Small intestine (tissue), 7 donors: ENCODE measurements around the gene SYF2. TPM values are rescaled to one million over a fixed set of nuclear protein-coding genes. Genes with fewer than 3 reads are reported as not detected.

Experiments used
- DNase-seq, 2 donors: peaks; one replicate each; pipeline versions ENCODE4 v3.0.0 to v3.0.0-alpha.2; 2013
- FAIRE-seq: peaks from 2 replicates; lab custom pipeline; 2012; peaks lifted over from hg19 to GRCh38; lab: Jason Lieb, UNC
- H3K27ac ChIP-seq, 3 donors: one replicate each; pipeline ENCODE4 v1.5.1; 2013; ENCODE audit warnings: low read length in 2 of 3, mild to moderate bottlenecking in 2 of 3, control low read depth in 1 of 3, inconsistent platforms in 1 of 3, low read depth in 1 of 3, moderate library complexity in 1 of 3
- H3K27me3 ChIP-seq, 3 donors: one replicate each; pipeline ENCODE4 v1.6.1; 2013; ENCODE audit warnings: low read length in 3 of 3, inconsistent platforms in 1 of 3; ENCODE audit not compliant: control insufficient read depth in 3 of 3, insufficient read depth in 3 of 3
- H3K36me3 ChIP-seq, 3 donors: one replicate each; pipeline ENCODE4 v1.6.1; 2013; ENCODE audit warnings: low read length in 3 of 3, inconsistent platforms in 1 of 3, low read depth in 1 of 3, mild to moderate bottlenecking in 1 of 3, moderate library complexity in 1 of 3; ENCODE audit not compliant: control insufficient read depth in 3 of 3, insufficient read depth in 2 of 3
- H3K4me1 ChIP-seq, 3 donors: one replicate each; pipeline ENCODE4 v1.6.1; 2013; ENCODE audit warnings: low read length in 2 of 3, inconsistent platforms in 1 of 3, low read depth in 1 of 3, mild to moderate bottlenecking in 1 of 3, moderate library complexity in 1 of 3; ENCODE audit not compliant: control insufficient read depth in 3 of 3, insufficient read depth in 2 of 3
- H3K4me3 ChIP-seq, 3 donors: one replicate each; pipeline ENCODE4 v1.5.1; 2013; ENCODE audit warnings: low read length in 3 of 3, control low read depth in 1 of 3, inconsistent platforms in 1 of 3, low read depth in 1 of 3, mild to moderate bottlenecking in 1 of 3, moderate library complexity in 1 of 3
- H3K9me3 ChIP-seq, 2 donors: one replicate each; pipeline ENCODE4 v1.6.1; 2013; ENCODE audit warnings: low read depth in 1 of 2, low read length in 1 of 2; ENCODE audit not compliant: control insufficient read depth in 2 of 2, insufficient read depth in 1 of 2
- WGBS, 3 donors: extraction: QIAGEN DNeasy Blood & Tissue Kit; methylation state at CpG; one replicate each; pipeline ENCODE4 v1.1.7; 2013; 5-methylcytosine and 5-hydroxymethylcytosine counted together
- polyA plus RNA-seq, 4 donors: library from polyadenylated mRNA; stranded (reverse) in 3 of 4; unstranded in 1 of 4; fragments of 200-250 nt in 3 of 4; fragments of 120-200 nt in 1 of 4; gene quantifications; one replicate each; pipeline versions ENCODE4 v1.2.1 to v1.2.3, GENCODE V29; 2013
- donor health status: healthy with polysubstance abuse.
- donor health status: control.
- donor health status: control.
- donor health status: Bipolar disorder and iron deficiency.
- donor health status: healthy.

The SYF2 gene
- polyA plus RNA-seq, 4 donors, result 68.6 to 136 (median 93.1) TPM

DNA sequence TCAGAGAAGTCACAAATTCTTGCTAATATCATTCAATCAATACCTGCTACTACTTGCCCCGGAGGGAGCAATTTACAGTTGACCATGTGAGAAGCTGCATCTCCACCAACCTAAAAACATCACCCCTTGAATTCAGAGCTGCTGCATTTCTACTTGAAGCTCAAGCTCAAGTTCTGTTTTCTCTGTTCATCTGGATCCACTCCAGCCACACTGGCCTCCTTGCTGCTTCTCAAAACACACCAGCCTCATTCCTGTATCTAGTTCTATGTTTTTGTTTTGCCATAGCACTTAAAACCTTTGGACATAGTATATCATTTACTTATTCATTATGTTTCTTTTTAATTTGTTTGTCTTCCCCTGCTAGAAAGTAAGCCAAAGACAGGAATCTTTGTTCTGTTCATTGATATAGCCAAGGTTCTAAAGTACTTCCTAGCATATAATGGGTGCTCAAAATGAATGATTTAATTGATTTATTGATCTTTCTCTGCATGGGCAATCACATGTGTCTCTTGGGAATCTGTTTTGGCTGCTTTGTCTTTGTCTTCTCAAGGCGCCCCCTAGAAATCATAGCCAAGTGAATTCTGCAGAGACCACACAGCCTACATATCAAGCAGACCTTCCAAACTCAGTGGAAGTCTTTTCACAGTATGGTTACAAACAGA lies 23.6 kb downstream of the SYF2 start:
- 24 to 55% (median 31%) methylated on average over 2 of the region's 2 CpGs for WGBS, 3 donors
- no peak overlapping the region for H3K4me3 ChIP-seq
- H3K27me3 ChIP-seq, result no peaks in the 10 kb centered on the region
- DNase-seq, result peak in 1 of 2 donors; percentile 5
- H3K36me3 ChIP-seq, result no peaks in the 10 kb centered on the region
- peaks cover 0 to 25% (median 4%) of the 10 kb centered on the region in 3 donors for H3K4me1 ChIP-seq
- H3K27ac ChIP-seq, result no peak overlapping the region
- no peak for FAIRE-seq
- H3K9me3 ChIP-seq, result no peaks in the 10 kb centered on the region

DNA sequence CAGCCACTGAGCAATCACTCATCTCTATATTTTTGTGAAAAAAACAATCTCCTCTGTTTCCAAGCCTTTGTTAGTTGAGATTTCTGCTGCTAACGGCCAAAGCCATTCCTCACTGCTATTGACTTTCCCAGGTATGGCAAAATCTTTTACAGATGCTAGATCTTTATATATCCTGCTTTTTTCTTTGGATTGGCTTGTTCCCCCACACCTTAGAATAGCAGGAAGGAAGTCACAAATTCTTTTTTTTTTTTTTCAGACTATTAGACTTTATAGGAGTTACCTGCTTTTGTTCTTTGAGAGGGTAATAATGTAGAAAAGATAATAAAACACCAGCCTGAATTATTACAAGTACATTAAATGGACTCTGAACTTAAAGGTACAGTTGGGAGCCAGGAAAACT lies 24.2 kb downstream of the SYF2 start:
- Histone ChIP-seq H3K9me3 (no peaks in the 10 kb centered on the region), H3K27me3 (no peaks in the 10 kb centered on the region), H3K4me3 (no peak overlapping the region), H3K36me3 (no peaks in the 10 kb centered on the region), H3K4me1 (peaks cover 0 to 25% (median 4%) of the 10 kb centered on the region in 3 donors), H3K27ac (peak overlapping the region in 2 of 3 donors; percentile 71 to 75)
- no peak for FAIRE-seq
- peak; percentile 18 to 45 for DNase-seq
- 17 to 59% (median 31%) methylated on average over 1 of the region's 1 CpG for WGBS, 3 donors

DNA sequence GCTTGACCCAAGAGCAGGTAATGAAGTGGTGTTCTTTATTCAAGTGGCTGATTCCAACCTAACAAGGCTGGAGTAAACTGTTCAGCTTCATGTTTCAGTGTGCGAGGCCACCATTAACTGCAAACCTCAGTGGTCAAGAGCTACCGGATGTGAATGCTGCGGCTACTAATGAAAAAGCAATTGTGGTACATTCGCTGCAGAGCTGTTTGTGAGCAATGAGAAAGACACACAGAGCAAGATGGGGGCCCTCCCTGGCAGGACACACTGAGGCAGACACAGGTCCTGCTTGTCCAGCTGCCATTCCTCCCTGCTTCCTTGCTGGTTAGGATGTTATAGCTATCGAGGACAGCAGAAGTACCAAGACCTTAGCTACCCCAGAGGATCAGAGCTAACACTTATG lies 26.1 kb downstream of the SYF2 start:
- no peak overlapping the region for H3K4me3 ChIP-seq
- H3K36me3 ChIP-seq, result no peaks in the 10 kb centered on the region
- H3K4me1 ChIP-seq, result peaks cover 0 to 25% (median 4%) of the 10 kb centered on the region in 3 donors
- DNase-seq (no peak), FAIRE-seq (no peak)
- H3K27me3 ChIP-seq, result no peaks in the 10 kb centered on the region
- no peak overlapping the region for H3K27ac ChIP-seq
- 84 to 91% (median 91%) methylated on average over 5 of the region's 5 CpGs for WGBS, 3 donors
- H3K9me3 ChIP-seq, result no peaks in the 10 kb centered on the region

DNA sequence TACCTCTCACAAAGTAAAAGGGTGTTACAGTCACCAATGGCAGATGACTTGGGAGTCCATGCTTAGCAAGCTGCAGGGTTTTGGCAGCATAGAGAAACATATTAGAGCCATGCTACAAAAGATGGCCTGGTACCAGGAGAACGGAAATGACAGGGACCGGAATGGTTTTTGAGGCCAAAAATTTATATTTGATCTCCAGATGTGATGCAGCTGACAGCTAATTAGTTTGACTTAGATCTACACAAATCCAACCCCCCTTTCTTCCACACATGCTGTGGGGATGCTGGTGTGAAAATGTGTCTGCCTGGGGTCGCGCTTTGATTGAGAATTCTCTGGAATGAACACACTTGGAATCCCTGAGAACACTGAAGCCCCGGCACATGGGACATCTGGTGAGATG lies 26.5 kb downstream of the SYF2 start:
- 74 to 92% (median 85%) methylated on average over 5 of the region's 5 CpGs for WGBS, 3 donors
- H3K36me3 ChIP-seq, result no peaks in the 10 kb centered on the region
- no peak overlapping the region for H3K4me3 ChIP-seq
- no peaks in the 10 kb centered on the region for H3K9me3 ChIP-seq
- no peak overlapping the region for H3K27ac ChIP-seq
- no peaks in the 10 kb centered on the region for H3K27me3 ChIP-seq
- peaks cover 0 to 23% (median 4%) of the 10 kb centered on the region in 3 donors for H3K4me1 ChIP-seq
- FAIRE-seq (no peak), DNase-seq (no peak)

DNA sequence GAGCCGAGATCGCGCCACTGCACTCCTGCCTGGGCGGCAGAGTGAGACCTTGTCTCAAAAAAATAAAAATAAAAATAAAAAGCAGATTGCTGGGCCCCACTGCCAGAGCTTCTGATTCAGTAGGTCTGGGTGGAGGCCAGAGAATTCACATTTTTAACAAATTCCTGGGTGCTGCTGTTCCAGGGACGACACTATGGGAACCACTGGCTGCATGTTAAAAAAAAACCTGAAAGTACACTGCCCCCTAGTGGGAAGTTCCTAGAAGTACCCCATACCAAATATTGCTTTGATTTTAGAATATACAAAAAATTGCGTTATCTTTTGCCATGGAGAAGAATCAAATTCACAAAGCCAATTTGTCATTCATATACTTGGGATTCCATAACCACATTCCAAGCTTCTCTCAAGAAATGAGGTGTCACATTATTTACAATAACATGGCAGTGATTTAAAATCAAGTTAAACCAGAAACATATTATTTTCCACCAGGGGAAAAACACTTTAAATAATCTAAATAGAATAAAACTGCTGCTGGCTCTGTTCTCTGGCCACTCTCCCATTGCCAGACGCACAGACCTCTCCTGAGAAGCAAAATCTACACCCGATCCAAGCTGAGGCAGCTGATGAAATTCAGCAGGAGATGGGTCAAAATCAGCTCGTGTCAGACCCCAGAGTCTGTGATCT lies 27.4 kb downstream of the SYF2 start:
- WGBS, 3 donors, result 60 to 64% (median 60%) methylated on average over 9 of the region's 9 CpGs
- no peak for FAIRE-seq
- Histone ChIP-seq H3K9me3 (no peaks in the 10 kb centered on the region), H3K4me1 (peaks cover 0 to 18% (median 4%) of the 10 kb centered on the region in 3 donors), H3K27ac (no peak overlapping the region), H3K27me3 (no peaks in the 10 kb centered on the region), H3K36me3 (no peaks in the 10 kb centered on the region), H3K4me3 (no peak overlapping the region)
- peak; percentile 53 to 63 for DNase-seq

DNA sequence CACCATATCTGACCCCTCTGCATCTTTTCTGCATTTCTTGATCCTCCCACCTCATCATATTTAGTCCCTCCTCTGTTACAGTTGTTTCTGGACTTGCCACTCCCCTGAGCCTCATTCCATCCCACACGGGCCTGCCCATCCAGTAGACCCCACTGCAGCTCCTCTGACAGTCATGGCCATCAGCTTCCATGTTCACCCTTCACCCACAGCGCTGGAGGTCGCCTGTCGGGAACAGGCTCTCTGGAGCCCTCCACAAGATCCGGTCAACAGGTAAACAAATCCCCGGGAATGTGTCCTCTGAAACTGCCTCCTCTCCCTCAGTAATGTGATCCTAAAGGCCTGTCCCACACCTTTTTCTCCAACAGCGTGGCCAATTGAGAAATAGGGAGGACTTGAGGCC lies 31.3 kb downstream of the SYF2 start:
- 80 to 89% (median 83%) methylated on average over 7 of the region's 7 CpGs for WGBS, 3 donors
- no peak overlapping the region for H3K27ac ChIP-seq
- peaks cover 0 to 24% (median 5%) of the 10 kb centered on the region in 3 donors for H3K4me1 ChIP-seq
- no peaks in the 10 kb centered on the region for H3K9me3 ChIP-seq
- no peaks in the 10 kb centered on the region for H3K36me3 ChIP-seq
- FAIRE-seq (no peak), DNase-seq (no peak)
- no peaks in the 10 kb centered on the region for H3K27me3 ChIP-seq
- H3K4me3 ChIP-seq, result no peak overlapping the region

DNA sequence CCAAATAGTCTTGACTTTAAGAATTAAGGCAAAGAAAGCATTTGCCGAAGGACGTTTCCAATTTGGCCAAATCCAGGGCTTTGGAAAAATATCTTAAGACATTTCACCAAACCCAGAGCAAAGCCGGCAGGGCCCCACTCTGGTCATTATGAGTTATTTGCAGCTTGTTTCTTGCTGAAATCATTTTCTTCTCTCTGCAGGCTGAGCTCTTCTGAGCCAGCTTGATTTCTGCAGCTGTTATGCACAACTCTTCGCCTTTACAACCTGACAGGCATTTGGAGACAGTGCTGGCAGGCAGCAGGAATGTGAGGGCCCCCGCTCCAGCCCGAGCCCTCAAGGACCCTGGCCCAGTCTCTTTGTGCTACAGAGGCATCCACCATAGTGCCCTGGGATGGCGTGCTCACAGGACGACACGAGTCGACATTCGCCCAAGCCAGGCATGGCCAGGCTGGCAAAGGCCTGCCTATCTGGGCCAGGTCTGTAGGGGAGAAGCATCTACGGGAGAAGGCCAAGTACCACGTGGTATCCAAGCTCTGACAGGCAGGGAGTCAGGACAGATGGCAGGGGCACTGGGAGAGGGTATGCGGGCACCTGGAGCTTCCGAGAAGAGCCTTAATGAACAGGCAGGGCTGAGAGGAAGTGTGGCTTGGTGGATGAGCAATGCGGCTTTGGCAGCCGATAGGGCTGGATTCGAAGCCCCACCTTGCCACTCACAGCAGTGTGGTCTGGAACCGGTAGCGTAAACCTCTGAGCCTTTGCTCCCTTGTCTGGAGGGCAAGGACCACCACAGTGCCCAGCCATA lies 32.3 kb downstream of the SYF2 start:
- DNase-seq (no peak), FAIRE-seq (no peak)
- peaks cover 0 to 24% (median 5%) of the 10 kb centered on the region in 3 donors for H3K4me1 ChIP-seq
- no peaks in the 10 kb centered on the region for H3K9me3 ChIP-seq
- 81 to 93% (median 90%) methylated on average over 20 of the region's 20 CpGs for WGBS, 3 donors
- H3K27ac ChIP-seq, result no peak overlapping the region
- no peaks in the 10 kb centered on the region for H3K27me3 ChIP-seq
- H3K36me3 ChIP-seq, result no peaks in the 10 kb centered on the region
- no peak overlapping the region for H3K4me3 ChIP-seq

DNA sequence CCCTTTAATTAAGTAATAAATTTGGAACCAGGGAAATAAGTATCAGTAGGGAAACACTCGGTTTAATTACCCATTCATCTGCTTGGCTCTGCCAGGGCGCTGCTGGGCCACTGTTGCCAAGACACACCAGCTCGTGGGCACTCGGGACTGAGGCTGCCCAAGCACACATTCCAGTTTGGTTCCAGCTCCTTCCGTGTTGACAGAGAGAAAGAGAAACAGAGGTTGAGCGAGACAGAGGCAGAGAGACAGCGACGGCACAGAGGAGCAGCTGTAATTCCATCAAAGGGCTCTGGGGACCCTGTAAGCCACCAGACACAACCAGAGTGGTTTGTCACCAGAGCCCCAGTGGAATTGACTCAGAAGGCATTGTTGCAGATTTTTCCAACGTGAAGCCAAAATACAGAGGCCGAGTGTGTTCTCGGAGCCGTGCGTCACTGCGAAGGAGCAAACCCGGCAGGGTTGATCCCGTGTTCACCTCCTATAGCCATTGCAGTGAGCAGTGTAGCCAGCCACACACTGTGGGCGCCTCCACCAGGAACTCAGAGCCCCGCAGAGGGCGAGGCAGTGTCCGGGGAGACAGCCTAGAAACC lies 33.5 kb downstream of the SYF2 start:
- no peak for FAIRE-seq
- WGBS, 3 donors, result 45 to 61% (median 60%) methylated on average over 20 of the region's 20 CpGs
- peak in 1 of 2 donors; percentile 39 for DNase-seq

More for the DNA sequence above, 33.5 kb downstream of the SYF2 start:
- no peak overlapping the region for H3K27ac ChIP-seq
- H3K27me3 ChIP-seq, result no peaks in the 10 kb centered on the region
- no peaks in the 10 kb centered on the region for H3K36me3 ChIP-seq
- H3K4me3 ChIP-seq, result no peak overlapping the region
- H3K4me1 ChIP-seq, result peaks cover 2 to 24% (median 5%) of the 10 kb centered on the region in 3 donors
- no peaks in the 10 kb centered on the region for H3K9me3 ChIP-seq
